Activated naive CD4-positive, alpha-beta T cell treated with anti-CD3 and anti-CD28 coated beads for 36 hours (primary cell): Measurements from ENCODE around the gene ASGR1. TPM values are rescaled to one million over a fixed set of nuclear protein-coding genes. Genes with fewer than 3 reads are reported as not detected.
"Not testable (repeated sequence)": the region's sequence is repeated elsewhere in the genome, so short reads cannot be mapped to it uniquely, and the experiment has no call there.

Source experiments
- CTCF ChIA-PET: fragments of 350-600 bp; sonication (Branson Sonifier 250); formaldehyde crosslinking; loops from one replicate; lab custom pipeline; 2021; ENCODE audit warnings: antibody characterized with exemption; lab: Charles Lee
- DNase-seq: peaks from one replicate; pipeline ENCODE4 v3.0.0-alpha.2; 2020
- H3K27ac Mint-ChIP-seq: one replicate; pipeline ENCODE4 v1.8.0; 2021; ENCODE audit warnings: mild to moderate bottlenecking, mixed read lengths
- H3K27me3 Mint-ChIP-seq: one replicate; pipeline ENCODE4 v1.8.0; 2021; ENCODE audit warnings: low read depth, mixed read lengths
- H3K36me3 Mint-ChIP-seq: one replicate; pipeline ENCODE4 v1.8.0; 2021; ENCODE audit warnings: low read depth, mixed read lengths
- H3K4me1 Mint-ChIP-seq: one replicate; pipeline ENCODE4 v1.8.0; 2021; ENCODE audit warnings: low read depth, mixed read lengths
- H3K4me3 Mint-ChIP-seq: one replicate; pipeline ENCODE4 v1.8.0; 2021; ENCODE audit warnings: mild to moderate bottlenecking, moderate library complexity, mixed read lengths
- H3K9me3 Mint-ChIP-seq: one replicate; pipeline ENCODE4 v1.8.0; 2021; ENCODE audit warnings: mixed read lengths
- intact Hi-C: fragments of 100-400 bp; cut with micrococcal nuclease; formaldehyde crosslinking; loops from one replicate; pipeline ENCODE4 v1.15.1; 2023
- total RNA-seq, 2 experiments: library from RNA; stranded (reverse); gene quantifications; one replicate each; pipeline ENCODE4 v1.2.3, GENCODE V29; 2021

ASGR1 gene
- total RNA-seq, 2 experiments from 2014 or later = 0.64 to 1.5 TPM

- Mint-ChIP-seq H3K9me3 (no peaks in the 10 kb centered on the region), H3K4me1 (no peaks in the 10 kb centered on the region), H3K36me3 (peaks cover 3% of the 10 kb centered on the region), H3K27ac (no peak overlapping the region), H3K4me3 (no peak overlapping the region), H3K27me3 (no peaks in the 10 kb centered on the region)
- CTCF ChIA-PET = interaction anchor here (1.0 kb wide), 1 partner anchor 19 kb away, joined by 3 read pairs; no protein-coding TSS in a partner anchor
- intact Hi-C loops = no loop called here
- DNase-seq = no peak
Measured at GRCh38 chr17:7196651-7197401, 17.7 kb upstream of the ASGR1 start.

DNA sequence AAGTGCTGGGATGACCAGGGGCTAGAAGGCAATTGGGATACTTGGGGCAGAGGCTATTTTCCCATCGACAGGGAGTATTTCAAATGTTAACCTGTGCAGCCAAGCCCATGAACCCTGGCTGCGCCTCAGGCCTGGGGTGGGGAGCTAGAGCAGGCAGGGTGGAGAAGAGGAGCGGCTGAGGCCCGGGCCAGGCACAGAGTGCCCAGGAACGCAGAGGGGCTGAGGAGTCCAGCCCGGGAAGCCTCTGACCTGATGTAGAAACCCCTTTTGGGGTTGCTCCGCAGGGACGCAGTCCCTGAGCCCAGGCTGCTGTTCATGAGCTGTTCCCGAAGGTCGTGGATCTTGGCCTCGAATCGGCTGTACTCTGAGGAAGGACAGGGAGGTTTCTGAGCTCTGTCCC, 16.8 kb upstream of the ASGR1 start:
- no peaks in the 10 kb centered on the region for H3K4me1 Mint-ChIP-seq
- peaks cover 3% of the 10 kb centered on the region for H3K36me3 Mint-ChIP-seq
- no peak overlapping the region for H3K4me3 Mint-ChIP-seq
- intact Hi-C loops = no loop called here
- DNase-seq = no peak
- no peaks in the 10 kb centered on the region for H3K27me3 Mint-ChIP-seq
- no peak overlapping the region for H3K27ac Mint-ChIP-seq
- no peaks in the 10 kb centered on the region for H3K9me3 Mint-ChIP-seq
- CTCF ChIA-PET = interaction anchor here (0.6 to 1.0 kb wide), 2 partner anchors 19 to 361 kb away, joined by 3 read pairs; no protein-coding TSS in a partner anchor

DNA sequence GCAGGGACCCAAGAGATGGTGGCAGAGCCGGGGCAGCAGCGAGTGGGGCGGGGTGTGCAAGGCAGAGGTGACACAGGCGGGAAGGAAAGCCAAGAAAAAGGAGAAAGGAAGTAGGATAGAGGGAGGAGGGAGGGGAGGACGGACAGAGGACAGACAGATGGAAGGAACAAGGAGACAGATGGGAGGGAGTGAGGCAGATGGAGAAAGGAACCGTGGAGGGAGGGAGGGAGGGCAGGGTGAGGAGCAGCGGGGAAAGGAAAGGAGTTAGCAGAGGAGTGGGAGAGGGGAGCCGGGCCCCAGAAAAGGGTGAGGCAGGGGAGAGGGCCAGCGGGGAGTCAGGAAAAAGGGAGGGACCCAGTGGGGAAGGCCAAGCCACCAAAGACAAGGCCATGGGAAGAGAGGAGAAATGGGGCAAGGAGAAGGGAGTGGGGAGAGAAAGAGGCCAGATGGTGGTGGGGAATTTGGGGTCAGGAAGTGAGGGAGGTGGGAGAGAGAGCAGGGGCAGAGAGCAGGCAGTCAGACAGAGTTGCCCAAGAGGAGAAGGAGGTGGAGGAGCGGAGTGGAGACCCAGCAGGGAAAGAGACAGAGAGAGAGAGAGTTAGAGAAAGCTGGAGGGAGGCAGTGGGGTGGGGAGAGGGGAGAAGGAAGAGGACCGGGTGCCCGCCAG, 13.2 kb upstream of the ASGR1 start:
- CTCF ChIA-PET = interaction anchor here (1.0 to 1.2 kb wide), 2 partner anchors 15 to 350 kb away, joined by 3 to 4 read pairs; no protein-coding TSS in a partner anchor
- no peak overlapping the region for H3K27ac Mint-ChIP-seq
- no peaks in the 10 kb centered on the region for H3K27me3 Mint-ChIP-seq
- H3K4me3 Mint-ChIP-seq = no peak overlapping the region
- no peaks in the 10 kb centered on the region for H3K4me1 Mint-ChIP-seq
- intact Hi-C loops = no loop called here
- DNase-seq = no peak
- no peaks in the 10 kb centered on the region for H3K9me3 Mint-ChIP-seq
- H3K36me3 Mint-ChIP-seq = peaks cover 3% of the 10 kb centered on the region

GRCh38 chr17:7191571-7192270, 12.6 kb upstream of the ASGR1 start:
- no peaks in the 10 kb centered on the region for H3K27me3 Mint-ChIP-seq
- CTCF ChIA-PET = interaction anchor here (1.3 kb wide), 1 partner anchor 14 kb away, joined by 3 read pairs; no protein-coding TSS in a partner anchor
- no peaks in the 10 kb centered on the region for H3K9me3 Mint-ChIP-seq
- peaks cover 3% of the 10 kb centered on the region for H3K36me3 Mint-ChIP-seq
- no peaks in the 10 kb centered on the region for H3K4me1 Mint-ChIP-seq
- H3K27ac Mint-ChIP-seq = no peak overlapping the region
- intact Hi-C loops = no loop called here
- DNase-seq = peak; percentile 56
- no peak overlapping the region for H3K4me3 Mint-ChIP-seq

GRCh38 chr17:7191069-7191468, 11.9 kb upstream of the ASGR1 start:
- intact Hi-C loops = no loop called here
- CTCF ChIA-PET = interaction anchor here (1.3 kb wide), 1 partner anchor 14 kb away, joined by 3 read pairs; no protein-coding TSS in a partner anchor
- no peak overlapping the region for H3K4me3 Mint-ChIP-seq
- H3K9me3 Mint-ChIP-seq = no peaks in the 10 kb centered on the region
- DNase-seq = no peak
- no peaks in the 10 kb centered on the region for H3K27me3 Mint-ChIP-seq
- no peak overlapping the region for H3K27ac Mint-ChIP-seq
- H3K36me3 Mint-ChIP-seq = peaks cover 3% of the 10 kb centered on the region
- H3K4me1 Mint-ChIP-seq = no peaks in the 10 kb centered on the region

GRCh38 chr17:7190276-7190917, 11.2 kb upstream of the ASGR1 start:
- intact Hi-C loops = no loop called here
- DNase-seq = no peak
- no peak overlapping the region for H3K27ac Mint-ChIP-seq
- H3K9me3 Mint-ChIP-seq = no peaks in the 10 kb centered on the region
- CTCF ChIA-PET = interaction anchor here (1.3 kb wide), 1 partner anchor 13 kb away, joined by 3 read pairs; no protein-coding TSS in a partner anchor
- no peaks in the 10 kb centered on the region for H3K4me1 Mint-ChIP-seq
- H3K27me3 Mint-ChIP-seq = no peaks in the 10 kb centered on the region
- H3K36me3 Mint-ChIP-seq = peaks cover 3% of the 10 kb centered on the region
- H3K4me3 Mint-ChIP-seq = no peak overlapping the region

GRCh38 chr17:7186241-7186640, 7.1 kb upstream of the ASGR1 start:
- Mint-ChIP-seq H3K27me3 (no peaks in the 10 kb centered on the region), H3K4me3 (no peak overlapping the region), H3K4me1 (no peaks in the 10 kb centered on the region), H3K27ac (no peak overlapping the region), H3K36me3 (no peaks in the 10 kb centered on the region), H3K9me3 (no peaks in the 10 kb centered on the region)
- no peak for DNase-seq
- intact Hi-C loops = no loop called here
- CTCF ChIA-PET = interaction anchor here (0.7 to 1.1 kb wide), 2 partner anchors 8 to 45 kb away, joined by 3 read pairs; no protein-coding TSS in a partner anchor

GRCh38 chr17:7184647-7185046, 5.5 kb upstream of the ASGR1 start:
- no peak overlapping the region for H3K27ac Mint-ChIP-seq
- no peaks in the 10 kb centered on the region for H3K36me3 Mint-ChIP-seq
- DNase-seq = no peak
- no peak overlapping the region for H3K4me3 Mint-ChIP-seq
- no peaks in the 10 kb centered on the region for H3K9me3 Mint-ChIP-seq
- H3K27me3 Mint-ChIP-seq = no peaks in the 10 kb centered on the region
- no peaks in the 10 kb centered on the region for H3K4me1 Mint-ChIP-seq
- CTCF ChIA-PET = no interaction called here
- intact Hi-C loops = no loop called here

GRCh38 chr17:7184091-7184488, 4.9 kb upstream of the ASGR1 start:
- H3K9me3 Mint-ChIP-seq = no peaks in the 10 kb centered on the region
- no peaks in the 10 kb centered on the region for H3K27me3 Mint-ChIP-seq
- H3K27ac Mint-ChIP-seq = no peak overlapping the region
- intact Hi-C loops = no loop called here
- CTCF ChIA-PET = no interaction called here
- H3K36me3 Mint-ChIP-seq = no peaks in the 10 kb centered on the region
- DNase-seq = no peak
- no peaks in the 10 kb centered on the region for H3K4me1 Mint-ChIP-seq
- no peak overlapping the region for H3K4me3 Mint-ChIP-seq

- H3K9me3 Mint-ChIP-seq = no peaks in the 10 kb centered on the region
- CTCF ChIA-PET = no interaction called here
- no peaks in the 10 kb centered on the region for H3K4me1 Mint-ChIP-seq
- H3K27me3 Mint-ChIP-seq = no peaks in the 10 kb centered on the region
- no peak for DNase-seq
- H3K27ac Mint-ChIP-seq = no peak overlapping the region
- no peak overlapping the region for H3K4me3 Mint-ChIP-seq
- intact Hi-C loops = no loop called here
- H3K36me3 Mint-ChIP-seq = no peaks in the 10 kb centered on the region
Measured at GRCh38 chr17:7183433-7184090, 4.4 kb upstream of the ASGR1 start.

DNA sequence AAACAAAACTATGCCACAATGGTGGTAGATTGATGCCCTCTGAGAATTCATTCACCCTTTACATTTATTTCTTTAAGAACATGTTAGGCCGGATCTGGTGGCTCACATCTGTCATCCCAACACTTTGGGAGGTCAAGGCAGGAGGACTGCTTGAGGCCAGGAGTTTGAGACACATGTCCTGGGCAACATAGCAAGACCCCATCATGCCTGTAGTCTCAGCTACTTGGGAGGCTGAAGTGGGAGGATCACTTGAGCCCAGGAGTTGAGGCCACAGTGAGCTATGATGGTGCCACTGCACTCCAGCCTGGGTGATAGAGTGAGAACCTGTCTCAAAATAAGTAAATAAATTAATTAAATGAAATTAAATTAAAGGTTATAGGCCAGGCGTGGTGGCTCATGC, 2.9 kb upstream of the ASGR1 start:
- H3K9me3 Mint-ChIP-seq, H3K36me3 Mint-ChIP-seq, H3K27me3 Mint-ChIP-seq, DNase-seq, H3K4me3 Mint-ChIP-seq, H3K27ac Mint-ChIP-seq, intact Hi-C loops: not testable (repeated sequence)
- CTCF ChIA-PET = interaction anchor here (0.6 kb wide), 1 partner anchor 56 kb away, joined by 4 read pairs; no protein-coding TSS in a partner anchor
- peaks cover 11% of the 10 kb centered on the region for H3K4me1 Mint-ChIP-seq
